Measurements from ENCODE around the gene IGF1R.

GRCh38 chr15:98686983-98687382 lies 38.6 kb downstream of the IGF1R start:
- TF ChIP-seq ZBTB20 (CRISPR knock-in tag; IDR thresholded peaks at IDR 0.05; ENCODE audit: borderline replicate concordance, low read depth) = no peak
- TF ChIP-seq ZNF780A (CRISPR knock-in tag; IDR thresholded peaks at IDR 0.05) = no peak
- no peak for TF ChIP-seq ZNF646 (CRISPR knock-in tag; IDR thresholded peaks at IDR 0.05)
- 0 out of 2 replicates have a peak, but pooled peaks have one; percentile 21 for TF ChIP-seq HDAC2 (CRISPR knock-in tag; IDR thresholded peaks at IDR 0.05)
- TF ChIP-seq CTCF (CRISPR knock-in tag; IDR thresholded peaks at IDR 0.05) = no peak
- TF ChIP-seq FOXA1 (IDR thresholded peaks at IDR 0.05) = no peak
- peak; percentile 62; the same call in 1 of the 2 replicates for TF ChIP-seq FOXA1 (CRISPR knock-in tag; IDR thresholded peaks at IDR 0.05)
- no peak for TF ChIP-seq REST (IDR thresholded peaks at IDR 0.05; ENCODE audit: borderline replicate concordance in 1 of 2, low read depth in 1 of 2, low read length in 2 of 2)
- no peak for TF ChIP-seq ZNF501 (CRISPR knock-in tag; IDR thresholded peaks at IDR 0.05)
- no peak for TF ChIP-seq ZSCAN9 (CRISPR knock-in tag; IDR thresholded peaks at IDR 0.05; ENCODE audit: borderline replicate concordance)
- TF ChIP-seq CBX2 (IDR thresholded peaks at IDR 0.05; ENCODE audit: low read depth, low read length) = no peak
- TF ChIP-seq CBX2 (CRISPR knock-in tag; IDR thresholded peaks at IDR 0.05; ENCODE audit: low read depth) = no peak
